Astrocyte (in vitro differentiated cells and primary cell): ENCODE measurements around the gene MSRB2. TPM values are rescaled to one million over a fixed set of nuclear protein-coding genes. Genes with fewer than 3 reads are reported as not detected.

Experiments used
- DNase-seq: peaks from one replicate; pipeline ENCODE4 v3.0.0-alpha.2; 2010; ENCODE audit warnings: low read depth
- FAIRE-seq: peaks from 2 replicates; lab custom pipeline; 2011; peaks lifted over from hg19 to GRCh38; lab: Jason Lieb, UNC
- H2AFZ ChIP-seq: 2 replicates; pipeline ENCODE4 v1.6.0; 2012; ENCODE audit warnings: low read depth, low read length, inconsistent platforms
- H3K27ac ChIP-seq: 2 replicates; pipeline ENCODE4 v1.5.1; 2011; ENCODE audit warnings: low read depth, low read length, inconsistent platforms
- H3K27me3 ChIP-seq: 2 replicates; pipeline ENCODE4 v1.6.0; 2011; ENCODE audit warnings: low read length, inconsistent platforms; ENCODE audit not compliant: insufficient read depth
- H3K36me3 ChIP-seq: 2 replicates; pipeline ENCODE4 v1.5.1; 2011; ENCODE audit warnings: low read length, inconsistent platforms; ENCODE audit not compliant: insufficient read depth
- H3K4me1 ChIP-seq: 2 replicates; pipeline ENCODE4 v1.5.1; 2011; ENCODE audit warnings: low read length, inconsistent platforms; ENCODE audit not compliant: insufficient read depth
- H3K4me2 ChIP-seq: 2 replicates; pipeline ENCODE4 v1.6.0; 2012; ENCODE audit warnings: low read length, inconsistent platforms
- H3K4me3 ChIP-seq: 2 replicates; pipeline ENCODE4 v1.5.1; 2011; ENCODE audit warnings: low read depth, mild to moderate bottlenecking, low read length, inconsistent platforms; ENCODE audit not compliant: insufficient read depth
- H3K79me2 ChIP-seq: 2 replicates; pipeline ENCODE4 v1.6.0; 2012; ENCODE audit warnings: mild to moderate bottlenecking, low read length, inconsistent platforms; ENCODE audit not compliant: insufficient read depth
- H3K9ac ChIP-seq: 2 replicates; pipeline ENCODE4 v1.6.0; 2012; ENCODE audit warnings: mild to moderate bottlenecking, low read length, inconsistent platforms
- H3K9me3 ChIP-seq: 2 replicates; pipeline ENCODE4 v1.5.1; 2012; ENCODE audit warnings: low read depth, mild to moderate bottlenecking, low read length, inconsistent platforms; ENCODE audit not compliant: insufficient read depth
- H4K20me1 ChIP-seq: 2 replicates; pipeline ENCODE4 v1.6.0; 2012; ENCODE audit warnings: low read length, inconsistent platforms; ENCODE audit not compliant: insufficient read depth
- H3K27ac Mint-ChIP-seq: one replicate; pipeline ENCODE4 v1.8.0; 2021; ENCODE audit warnings: mild to moderate bottlenecking, mixed read lengths; ENCODE audit not compliant: unreplicated experiment
- H3K27me3 Mint-ChIP-seq: one replicate; pipeline ENCODE4 v1.8.0; 2021; ENCODE audit warnings: low read depth, mixed read lengths; ENCODE audit not compliant: unreplicated experiment
- H3K36me3 Mint-ChIP-seq: one replicate; pipeline ENCODE4 v1.8.0; 2021; ENCODE audit warnings: low read depth, mixed read lengths; ENCODE audit not compliant: unreplicated experiment
- H3K4me1 Mint-ChIP-seq: one replicate; pipeline ENCODE4 v1.8.0; 2021; ENCODE audit warnings: low read depth, mixed read lengths; ENCODE audit not compliant: unreplicated experiment
- H3K4me3 Mint-ChIP-seq: one replicate; pipeline ENCODE4 v1.8.0; 2021; ENCODE audit warnings: mild to moderate bottlenecking, moderate library complexity, mixed read lengths; ENCODE audit not compliant: unreplicated experiment
- H3K9me3 Mint-ChIP-seq: one replicate; pipeline ENCODE4 v1.8.0; 2021; ENCODE audit warnings: mild to moderate bottlenecking, mixed read lengths; ENCODE audit not compliant: unreplicated experiment
- EZH2 ChIP-seq: IDR thresholded peaks from 2 replicates; pipeline ENCODE4 v1.6.1; 2012; ENCODE audit warnings: mild to moderate bottlenecking, low read length, inconsistent platforms; ENCODE audit not compliant: insufficient read depth
- total RNA-seq: library from RNA; stranded (reverse); gene quantifications from 2 replicates; pipeline ENCODE4 v1.2.1, GENCODE V29; 2021
- TF ChIP-seq, protein P1 (sequence below): IDR thresholded peaks from 2 replicates; pipeline ENCODE4 v1.5.1; 2011; ENCODE audit warnings: low read depth, mild to moderate bottlenecking, inconsistent platforms, low read length, moderate library complexity; ENCODE audit not compliant: insufficient read depth

The MSRB2 gene
- total RNA-seq, 1 donor from 2014 or later, result 18.9 TPM

DNA sequence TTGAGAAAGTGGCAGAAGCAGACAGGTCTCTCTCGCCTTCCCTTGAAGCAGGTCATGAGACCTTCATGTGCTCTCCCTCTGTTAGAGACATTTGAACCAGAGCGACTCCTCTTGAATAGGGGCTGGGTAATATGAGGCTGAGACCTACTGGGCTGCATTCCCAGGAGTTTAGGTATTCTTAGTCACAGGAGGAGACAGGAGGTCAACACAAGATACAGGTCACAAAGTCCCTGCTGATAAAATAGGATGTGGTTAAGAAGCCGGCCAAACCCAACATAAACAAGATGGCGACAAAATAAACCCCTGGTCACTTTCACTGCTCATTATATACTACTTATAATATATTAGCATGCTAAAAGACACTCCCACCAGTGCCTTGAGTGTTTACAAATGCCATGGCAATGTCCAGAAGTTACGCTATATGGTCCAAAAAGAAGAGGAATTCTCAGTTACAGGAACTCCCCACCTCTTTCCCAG, 43.5 kb upstream of the MSRB2 start:
- Mint-ChIP-seq H3K9me3 (no peaks in the 10 kb centered on the region), H3K4me1 (peaks cover 10% of the 10 kb centered on the region), H3K36me3 (no peaks in the 10 kb centered on the region), H3K4me3 (no peak overlapping the region), H3K27ac (no peak overlapping the region), H3K27me3 (no peaks in the 10 kb centered on the region)
- H3K27me3 ChIP-seq, result peaks cover 2% of the 10 kb centered on the region
- no peak overlapping the region for H3K27ac ChIP-seq
- no peak overlapping the region for H3K4me3 ChIP-seq
- DNase-seq (no peak), FAIRE-seq (no peak)
- H2AFZ ChIP-seq, result no peak overlapping the region
- H3K9ac ChIP-seq, result no peak overlapping the region
- H3K4me1 ChIP-seq, result no peaks in the 10 kb centered on the region
- H3K4me2 ChIP-seq, result no peak overlapping the region
- H4K20me1 ChIP-seq, result no peaks in the 10 kb centered on the region
- TF ChIP-seq, protein P1, sequence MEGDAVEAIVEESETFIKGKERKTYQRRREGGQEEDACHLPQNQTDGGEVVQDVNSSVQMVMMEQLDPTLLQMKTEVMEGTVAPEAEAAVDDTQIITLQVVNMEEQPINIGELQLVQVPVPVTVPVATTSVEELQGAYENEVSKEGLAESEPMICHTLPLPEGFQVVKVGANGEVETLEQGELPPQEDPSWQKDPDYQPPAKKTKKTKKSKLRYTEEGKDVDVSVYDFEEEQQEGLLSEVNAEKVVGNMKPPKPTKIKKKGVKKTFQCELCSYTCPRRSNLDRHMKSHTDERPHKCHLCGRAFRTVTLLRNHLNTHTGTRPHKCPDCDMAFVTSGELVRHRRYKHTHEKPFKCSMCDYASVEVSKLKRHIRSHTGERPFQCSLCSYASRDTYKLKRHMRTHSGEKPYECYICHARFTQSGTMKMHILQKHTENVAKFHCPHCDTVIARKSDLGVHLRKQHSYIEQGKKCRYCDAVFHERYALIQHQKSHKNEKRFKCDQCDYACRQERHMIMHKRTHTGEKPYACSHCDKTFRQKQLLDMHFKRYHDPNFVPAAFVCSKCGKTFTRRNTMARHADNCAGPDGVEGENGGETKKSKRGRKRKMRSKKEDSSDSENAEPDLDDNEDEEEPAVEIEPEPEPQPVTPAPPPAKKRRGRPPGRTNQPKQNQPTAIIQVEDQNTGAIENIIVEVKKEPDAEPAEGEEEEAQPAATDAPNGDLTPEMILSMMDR, result no peak
- TF ChIP-seq EZH2, result no peak
- no peaks in the 10 kb centered on the region for H3K9me3 ChIP-seq
- H3K36me3 ChIP-seq, result no peaks in the 10 kb centered on the region
- H3K79me2 ChIP-seq, result no peaks in the 10 kb centered on the region

DNA sequence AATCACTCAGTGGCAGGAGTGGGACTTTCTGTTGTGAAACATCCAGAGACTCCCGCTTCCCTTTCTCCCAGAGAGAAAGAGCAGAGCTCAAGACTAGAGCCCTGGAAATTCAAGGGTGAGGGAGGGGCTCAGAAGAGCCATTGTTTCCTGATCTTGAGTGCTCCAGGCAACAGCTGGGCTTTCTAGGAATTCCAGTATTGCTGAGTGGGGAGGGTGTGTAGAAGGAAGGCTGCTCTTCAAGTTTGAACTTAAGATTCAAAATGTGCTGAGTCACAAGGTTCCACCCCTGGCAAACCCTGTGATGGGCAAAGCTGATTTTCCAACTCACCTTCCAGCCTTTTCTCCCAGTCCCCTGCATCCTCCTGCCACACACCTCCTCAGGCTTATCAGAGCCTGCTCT, 42.3 kb upstream of the MSRB2 start:
- Mint-ChIP-seq H3K36me3 (no peaks in the 10 kb centered on the region), H3K4me3 (no peak overlapping the region), H3K27ac (peak overlapping the region; percentile 6), H3K9me3 (no peaks in the 10 kb centered on the region), H3K4me1 (peaks cover 10% of the 10 kb centered on the region), H3K27me3 (no peaks in the 10 kb centered on the region)
- no peak overlapping the region for H3K4me3 ChIP-seq
- H3K27me3 ChIP-seq, result peaks cover 2% of the 10 kb centered on the region
- no peaks in the 10 kb centered on the region for H3K9me3 ChIP-seq
- DNase-seq (no peak), FAIRE-seq (no peak)
- H2AFZ ChIP-seq, result no peak overlapping the region
- no peaks in the 10 kb centered on the region for H3K79me2 ChIP-seq
- no peaks in the 10 kb centered on the region for H4K20me1 ChIP-seq
- H3K36me3 ChIP-seq, result no peaks in the 10 kb centered on the region
- no peak overlapping the region for H3K27ac ChIP-seq
- H3K4me2 ChIP-seq, result no peak overlapping the region
- TF ChIP-seq EZH2, result no peak
- TF ChIP-seq, protein P1, result no peak
- H3K9ac ChIP-seq, result no peak overlapping the region
- H3K4me1 ChIP-seq, result no peaks in the 10 kb centered on the region

DNA sequence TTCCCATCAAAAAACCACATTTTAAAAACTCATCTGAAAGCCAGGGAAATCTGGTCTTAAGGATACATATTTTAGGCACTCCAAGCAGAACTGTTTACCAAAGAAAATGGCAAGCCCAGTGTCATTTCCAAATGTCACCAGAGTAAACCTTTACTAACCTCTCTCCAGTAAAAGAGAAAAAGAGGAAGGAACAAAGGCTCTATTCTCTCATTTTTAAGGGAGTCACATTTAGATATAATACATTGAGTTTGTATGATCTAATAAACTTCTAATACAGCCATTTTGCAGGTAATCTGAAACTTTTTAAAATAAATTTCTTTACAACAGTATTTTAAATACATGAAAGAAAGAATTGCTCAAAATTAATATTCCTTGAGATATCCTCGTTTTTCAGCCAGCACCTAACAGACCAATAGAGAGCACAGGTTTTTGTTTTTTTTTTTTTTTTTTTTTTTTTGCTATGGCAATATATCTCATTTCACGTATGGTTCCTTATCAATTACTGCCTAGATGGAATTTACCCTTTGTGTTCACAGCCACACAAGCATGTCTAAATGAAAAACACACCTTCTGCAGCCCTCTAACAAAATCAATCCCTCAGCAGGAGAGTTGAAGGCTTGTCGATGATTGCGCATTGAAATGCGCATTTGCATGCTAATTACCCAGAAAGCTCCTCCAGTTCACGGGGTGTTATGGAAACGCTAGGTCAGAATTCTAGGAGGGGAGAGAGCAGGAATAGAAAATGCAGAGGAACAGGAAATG, 39.8 kb upstream of the MSRB2 start:
- no peaks in the 10 kb centered on the region for H3K9me3 Mint-ChIP-seq
- H3K79me2 ChIP-seq, result no peaks in the 10 kb centered on the region
- H3K9me3 ChIP-seq, result no peaks in the 10 kb centered on the region
- TF ChIP-seq, protein P1, result no peak
- no peak for TF ChIP-seq EZH2
- FAIRE-seq, result no peak
- no peak overlapping the region for H3K27ac ChIP-seq
- no peak for DNase-seq
- no peak overlapping the region for H3K27ac Mint-ChIP-seq
- no peak overlapping the region for H3K4me3 Mint-ChIP-seq
- H3K4me1 ChIP-seq, result no peaks in the 10 kb centered on the region
- H3K27me3 Mint-ChIP-seq, result peaks cover under 1% of the 10 kb centered on the region
- no peak overlapping the region for H2AFZ ChIP-seq
- no peak overlapping the region for H3K9ac ChIP-seq
- H3K4me1 Mint-ChIP-seq, result peaks cover 10% of the 10 kb centered on the region
- H4K20me1 ChIP-seq, result no peaks in the 10 kb centered on the region
- peaks cover 4% of the 10 kb centered on the region for H3K27me3 ChIP-seq
- H3K36me3 Mint-ChIP-seq, result no peaks in the 10 kb centered on the region
- H3K36me3 ChIP-seq, result no peaks in the 10 kb centered on the region
- no peak overlapping the region for H3K4me2 ChIP-seq
- H3K4me3 ChIP-seq, result no peak overlapping the region
